HepG2 (cell line): Measurements from ENCODE around the gene C2. TPM values are rescaled to one million over a fixed set of nuclear protein-coding genes. Genes with fewer than 3 reads are reported as not detected.
A peak's percentile ranks its signal among the peaks of the same experiment; 100 is the strongest.

Experiments used
- SPEN ChIP-seq: sonication (generic); formaldehyde crosslinking; IDR thresholded peaks from 2 replicates; pipeline ENCODE4 v1.5.1; 2020; ENCODE audit warnings: low read depth, mild to moderate bottlenecking, missing genetic modification reagents
- ZFP36L1 ChIP-seq: sonication (generic); formaldehyde crosslinking; IDR thresholded peaks from 2 replicates; pipeline ENCODE4 v1.8.0; 2022; ENCODE audit warnings: mild to moderate bottlenecking, missing genetic modification reagents, moderate library complexity
- ZNF546 ChIP-seq: sonication (generic); formaldehyde crosslinking; conservative IDR thresholded peaks from 2 replicates; pipeline ENCODE4 v1.8.1; 2023; ENCODE audit warnings: mild to moderate bottlenecking, missing genetic modification reagents
- ZNF891 ChIP-seq: sonication (generic); formaldehyde crosslinking; IDR thresholded peaks from 2 replicates; pipeline ENCODE4 v1.5.0; 2020; ENCODE audit warnings: mild to moderate bottlenecking, missing genetic modification reagents
- polyA plus RNA-seq, 8 experiments: library from polyadenylated mRNA; depleted of rRNA in 3 of 8; stranded (reverse) in 7 of 8; unstranded in 1 of 8; fragments of >200 nt; fragmentation: Illumina TruSeq in 4 of 8; extraction: Trizol in 4 of 8; gene quantifications; 2 replicates each; pipeline versions ENCODE4 v1.2.1 to v1.2.3, GENCODE V29; 2011 to 2016; ENCODE audit warnings: low read depth in 4 of 8, missing spikeins in 1 of 8, mixed read lengths in 1 of 8; ENCODE audit not compliant: insufficient read depth in 1 of 8
- total RNA-seq, 5 experiments: library from RNA; depleted of rRNA; stranded (reverse); fragments of >200 nt; fragmentation: Illumina TruSeq; extraction: Trizol; gene quantifications; 2 replicates each; pipeline ENCODE4 v1.2.3, GENCODE V29; 2016; ENCODE audit warnings: low read depth in 1 of 5
- TF ChIP-seq, protein P1 (sequence below): sonication (generic); formaldehyde crosslinking; IDR thresholded peaks from 2 replicates; pipeline ENCODE4; 2020; ENCODE audit warnings: missing genetic modification reagents, mild to moderate bottlenecking, borderline replicate concordance
- TF ChIP-seq, protein P2 (sequence below): sonication (generic); formaldehyde crosslinking; IDR thresholded peaks from 2 replicates; pipeline ENCODE4 v1.5.1; 2020; ENCODE audit warnings: mild to moderate bottlenecking, moderate library complexity, missing genetic modification reagents
- TF ChIP-seq, protein P3 (sequence below): sonication (generic); formaldehyde crosslinking; IDR thresholded peaks from 2 replicates; pipeline ENCODE4 v1.4.0; 2020; ENCODE audit warnings: missing genetic modification reagents, mild to moderate bottlenecking, borderline replicate concordance
- TF ChIP-seq, protein P4 (sequence below): IDR thresholded peaks from 2 replicates; pipeline ENCODE4 v1.6.1; 2016; ENCODE audit warnings: missing compliant biosample characterization, missing genetic modification reagents, borderline replicate concordance
- TF ChIP-seq, protein P5 (sequence below): sonication (generic); formaldehyde crosslinking; IDR thresholded peaks from 2 replicates; pipeline ENCODE4 v1.4.0; 2020; ENCODE audit warnings: missing genetic modification reagents, mild to moderate bottlenecking, borderline replicate concordance
- TF ChIP-seq, protein P6 (sequence below): IDR thresholded peaks from 2 replicates; pipeline ENCODE4 v1.4.0; 2020; ENCODE audit warnings: mild to moderate bottlenecking, missing genetic modification reagents

The C2 gene
- total and polyA plus RNA-seq, 2 of the 13 experiments (the other 11 are each of a cell fraction or from before 2014, with no cell fraction given): 165 to 307 TPM

DNA sequence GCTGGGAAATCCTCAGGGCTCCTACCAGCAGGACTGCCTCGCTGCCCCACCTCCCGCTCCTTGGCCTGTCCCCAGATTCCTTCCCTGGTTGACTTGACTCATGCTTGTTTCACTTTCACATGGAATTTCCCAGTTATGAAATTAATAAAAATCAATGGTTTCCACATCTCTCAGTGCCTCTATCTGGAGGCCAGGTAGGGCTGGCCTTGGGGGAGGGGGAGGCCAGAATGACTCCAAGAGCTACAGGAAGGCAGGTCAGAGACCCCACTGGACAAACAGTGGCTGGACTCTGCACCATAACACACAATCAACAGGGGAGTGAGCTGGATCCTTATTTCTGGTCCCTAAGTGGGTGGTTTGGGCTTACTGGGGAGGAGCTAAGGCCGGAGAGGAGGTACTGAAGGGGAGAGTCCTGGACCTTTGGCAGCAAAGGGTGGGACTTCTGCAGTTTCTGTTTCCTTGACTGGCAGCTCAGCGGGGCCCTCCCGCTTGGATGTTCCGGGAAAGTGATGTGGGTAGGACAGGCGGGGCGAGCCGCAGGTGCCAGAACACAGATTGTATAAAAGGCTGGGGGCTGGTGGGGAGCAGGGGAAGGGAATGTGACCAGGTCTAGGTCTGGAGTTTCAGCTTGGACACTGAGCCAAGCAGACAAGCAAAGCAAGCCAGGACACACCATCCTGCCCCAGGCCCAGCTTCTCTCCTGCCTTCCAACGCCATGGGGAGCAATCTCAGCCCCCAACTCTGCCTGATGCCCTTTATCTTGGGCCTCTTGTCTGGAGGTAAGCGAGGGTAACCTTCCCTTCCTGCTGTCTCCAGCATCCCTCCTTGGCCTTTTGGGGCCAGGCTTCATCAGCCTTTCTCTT is 18.2 kb downstream of the C2 start, which contains the start of gene CFB (continued):
- TF ChIP-seq, protein P1, sequence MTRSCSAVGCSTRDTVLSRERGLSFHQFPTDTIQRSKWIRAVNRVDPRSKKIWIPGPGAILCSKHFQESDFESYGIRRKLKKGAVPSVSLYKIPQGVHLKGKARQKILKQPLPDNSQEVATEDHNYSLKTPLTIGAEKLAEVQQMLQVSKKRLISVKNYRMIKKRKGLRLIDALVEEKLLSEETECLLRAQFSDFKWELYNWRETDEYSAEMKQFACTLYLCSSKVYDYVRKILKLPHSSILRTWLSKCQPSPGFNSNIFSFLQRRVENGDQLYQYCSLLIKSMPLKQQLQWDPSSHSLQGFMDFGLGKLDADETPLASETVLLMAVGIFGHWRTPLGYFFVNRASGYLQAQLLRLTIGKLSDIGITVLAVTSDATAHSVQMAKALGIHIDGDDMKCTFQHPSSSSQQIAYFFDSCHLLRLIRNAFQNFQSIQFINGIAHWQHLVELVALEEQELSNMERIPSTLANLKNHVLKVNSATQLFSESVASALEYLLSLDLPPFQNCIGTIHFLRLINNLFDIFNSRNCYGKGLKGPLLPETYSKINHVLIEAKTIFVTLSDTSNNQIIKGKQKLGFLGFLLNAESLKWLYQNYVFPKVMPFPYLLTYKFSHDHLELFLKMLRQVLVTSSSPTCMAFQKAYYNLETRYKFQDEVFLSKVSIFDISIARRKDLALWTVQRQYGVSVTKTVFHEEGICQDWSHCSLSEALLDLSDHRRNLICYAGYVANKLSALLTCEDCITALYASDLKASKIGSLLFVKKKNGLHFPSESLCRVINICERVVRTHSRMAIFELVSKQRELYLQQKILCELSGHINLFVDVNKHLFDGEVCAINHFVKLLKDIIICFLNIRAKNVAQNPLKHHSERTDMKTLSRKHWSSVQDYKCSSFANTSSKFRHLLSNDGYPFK (CRISPR knock-in tag): no peak
- TF ChIP-seq, protein P2, sequence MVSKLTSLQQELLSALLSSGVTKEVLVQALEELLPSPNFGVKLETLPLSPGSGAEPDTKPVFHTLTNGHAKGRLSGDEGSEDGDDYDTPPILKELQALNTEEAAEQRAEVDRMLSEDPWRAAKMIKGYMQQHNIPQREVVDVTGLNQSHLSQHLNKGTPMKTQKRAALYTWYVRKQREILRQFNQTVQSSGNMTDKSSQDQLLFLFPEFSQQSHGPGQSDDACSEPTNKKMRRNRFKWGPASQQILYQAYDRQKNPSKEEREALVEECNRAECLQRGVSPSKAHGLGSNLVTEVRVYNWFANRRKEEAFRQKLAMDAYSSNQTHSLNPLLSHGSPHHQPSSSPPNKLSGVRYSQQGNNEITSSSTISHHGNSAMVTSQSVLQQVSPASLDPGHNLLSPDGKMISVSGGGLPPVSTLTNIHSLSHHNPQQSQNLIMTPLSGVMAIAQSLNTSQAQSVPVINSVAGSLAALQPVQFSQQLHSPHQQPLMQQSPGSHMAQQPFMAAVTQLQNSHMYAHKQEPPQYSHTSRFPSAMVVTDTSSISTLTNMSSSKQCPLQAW: peak; percentile 78
- TF ChIP-seq ZNF546 (CRISPR knock-in tag) (no peak), ZFP36L1 (CRISPR knock-in tag) (peak; percentile 93; the same call in 1 of the 2 replicates), ZNF891 (CRISPR knock-in tag) (peak; percentile 24; the same call in 1 of the 2 replicates), SPEN (CRISPR knock-in tag) (peak; percentile 73)
- TF ChIP-seq, protein P3, sequence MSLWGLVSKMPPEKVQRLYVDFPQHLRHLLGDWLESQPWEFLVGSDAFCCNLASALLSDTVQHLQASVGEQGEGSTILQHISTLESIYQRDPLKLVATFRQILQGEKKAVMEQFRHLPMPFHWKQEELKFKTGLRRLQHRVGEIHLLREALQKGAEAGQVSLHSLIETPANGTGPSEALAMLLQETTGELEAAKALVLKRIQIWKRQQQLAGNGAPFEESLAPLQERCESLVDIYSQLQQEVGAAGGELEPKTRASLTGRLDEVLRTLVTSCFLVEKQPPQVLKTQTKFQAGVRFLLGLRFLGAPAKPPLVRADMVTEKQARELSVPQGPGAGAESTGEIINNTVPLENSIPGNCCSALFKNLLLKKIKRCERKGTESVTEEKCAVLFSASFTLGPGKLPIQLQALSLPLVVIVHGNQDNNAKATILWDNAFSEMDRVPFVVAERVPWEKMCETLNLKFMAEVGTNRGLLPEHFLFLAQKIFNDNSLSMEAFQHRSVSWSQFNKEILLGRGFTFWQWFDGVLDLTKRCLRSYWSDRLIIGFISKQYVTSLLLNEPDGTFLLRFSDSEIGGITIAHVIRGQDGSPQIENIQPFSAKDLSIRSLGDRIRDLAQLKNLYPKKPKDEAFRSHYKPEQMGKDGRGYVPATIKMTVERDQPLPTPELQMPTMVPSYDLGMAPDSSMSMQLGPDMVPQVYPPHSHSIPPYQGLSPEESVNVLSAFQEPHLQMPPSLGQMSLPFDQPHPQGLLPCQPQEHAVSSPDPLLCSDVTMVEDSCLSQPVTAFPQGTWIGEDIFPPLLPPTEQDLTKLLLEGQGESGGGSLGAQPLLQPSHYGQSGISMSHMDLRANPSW (CRISPR knock-in tag): peak; percentile 93; the same call in 1 of the 2 replicates
- TF ChIP-seq, protein P4, sequence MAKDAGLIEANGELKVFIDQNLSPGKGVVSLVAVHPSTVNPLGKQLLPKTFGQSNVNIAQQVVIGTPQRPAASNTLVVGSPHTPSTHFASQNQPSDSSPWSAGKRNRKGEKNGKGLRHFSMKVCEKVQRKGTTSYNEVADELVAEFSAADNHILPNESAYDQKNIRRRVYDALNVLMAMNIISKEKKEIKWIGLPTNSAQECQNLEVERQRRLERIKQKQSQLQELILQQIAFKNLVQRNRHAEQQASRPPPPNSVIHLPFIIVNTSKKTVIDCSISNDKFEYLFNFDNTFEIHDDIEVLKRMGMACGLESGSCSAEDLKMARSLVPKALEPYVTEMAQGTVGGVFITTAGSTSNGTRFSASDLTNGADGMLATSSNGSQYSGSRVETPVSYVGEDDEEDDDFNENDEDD (CRISPR knock-in tag): peak; percentile 36; the same call in 1 of the 2 replicates
- TF ChIP-seq, protein P5, sequence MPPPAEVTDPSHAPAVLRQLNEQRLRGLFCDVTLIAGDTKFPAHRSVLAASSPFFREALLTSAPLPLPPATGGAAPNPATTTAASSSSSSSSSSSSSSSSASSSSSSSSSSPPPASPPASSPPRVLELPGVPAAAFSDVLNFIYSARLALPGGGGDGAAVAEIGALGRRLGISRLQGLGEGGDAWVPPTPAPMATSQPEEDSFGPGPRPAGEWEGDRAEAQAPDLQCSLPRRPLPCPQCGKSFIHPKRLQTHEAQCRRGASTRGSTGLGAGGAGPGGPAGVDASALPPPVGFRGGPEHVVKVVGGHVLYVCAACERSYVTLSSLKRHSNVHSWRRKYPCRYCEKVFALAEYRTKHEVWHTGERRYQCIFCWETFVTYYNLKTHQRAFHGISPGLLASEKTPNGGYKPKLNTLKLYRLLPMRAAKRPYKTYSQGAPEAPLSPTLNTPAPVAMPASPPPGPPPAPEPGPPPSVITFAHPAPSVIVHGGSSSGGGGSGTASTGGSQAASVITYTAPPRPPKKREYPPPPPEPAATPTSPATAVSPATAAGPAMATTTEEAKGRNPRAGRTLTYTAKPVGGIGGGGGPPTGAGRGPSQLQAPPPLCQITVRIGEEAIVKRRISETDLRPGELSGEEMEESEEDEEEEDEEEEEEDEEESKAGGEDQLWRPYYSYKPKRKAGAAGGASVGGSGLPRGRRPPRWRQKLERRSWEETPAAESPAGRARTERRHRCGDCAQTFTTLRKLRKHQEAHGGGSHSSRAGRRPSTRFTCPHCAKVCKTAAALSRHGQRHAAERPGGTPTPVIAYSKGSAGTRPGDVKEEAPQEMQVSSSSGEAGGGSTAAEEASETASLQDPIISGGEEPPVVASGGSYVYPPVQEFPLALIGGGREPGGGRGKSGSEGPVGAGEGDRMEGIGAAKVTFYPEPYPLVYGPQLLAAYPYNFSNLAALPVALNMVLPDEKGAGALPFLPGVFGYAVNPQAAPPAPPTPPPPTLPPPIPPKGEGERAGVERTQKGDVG (CRISPR knock-in tag): peak; percentile 95
- TF ChIP-seq, protein P6, sequence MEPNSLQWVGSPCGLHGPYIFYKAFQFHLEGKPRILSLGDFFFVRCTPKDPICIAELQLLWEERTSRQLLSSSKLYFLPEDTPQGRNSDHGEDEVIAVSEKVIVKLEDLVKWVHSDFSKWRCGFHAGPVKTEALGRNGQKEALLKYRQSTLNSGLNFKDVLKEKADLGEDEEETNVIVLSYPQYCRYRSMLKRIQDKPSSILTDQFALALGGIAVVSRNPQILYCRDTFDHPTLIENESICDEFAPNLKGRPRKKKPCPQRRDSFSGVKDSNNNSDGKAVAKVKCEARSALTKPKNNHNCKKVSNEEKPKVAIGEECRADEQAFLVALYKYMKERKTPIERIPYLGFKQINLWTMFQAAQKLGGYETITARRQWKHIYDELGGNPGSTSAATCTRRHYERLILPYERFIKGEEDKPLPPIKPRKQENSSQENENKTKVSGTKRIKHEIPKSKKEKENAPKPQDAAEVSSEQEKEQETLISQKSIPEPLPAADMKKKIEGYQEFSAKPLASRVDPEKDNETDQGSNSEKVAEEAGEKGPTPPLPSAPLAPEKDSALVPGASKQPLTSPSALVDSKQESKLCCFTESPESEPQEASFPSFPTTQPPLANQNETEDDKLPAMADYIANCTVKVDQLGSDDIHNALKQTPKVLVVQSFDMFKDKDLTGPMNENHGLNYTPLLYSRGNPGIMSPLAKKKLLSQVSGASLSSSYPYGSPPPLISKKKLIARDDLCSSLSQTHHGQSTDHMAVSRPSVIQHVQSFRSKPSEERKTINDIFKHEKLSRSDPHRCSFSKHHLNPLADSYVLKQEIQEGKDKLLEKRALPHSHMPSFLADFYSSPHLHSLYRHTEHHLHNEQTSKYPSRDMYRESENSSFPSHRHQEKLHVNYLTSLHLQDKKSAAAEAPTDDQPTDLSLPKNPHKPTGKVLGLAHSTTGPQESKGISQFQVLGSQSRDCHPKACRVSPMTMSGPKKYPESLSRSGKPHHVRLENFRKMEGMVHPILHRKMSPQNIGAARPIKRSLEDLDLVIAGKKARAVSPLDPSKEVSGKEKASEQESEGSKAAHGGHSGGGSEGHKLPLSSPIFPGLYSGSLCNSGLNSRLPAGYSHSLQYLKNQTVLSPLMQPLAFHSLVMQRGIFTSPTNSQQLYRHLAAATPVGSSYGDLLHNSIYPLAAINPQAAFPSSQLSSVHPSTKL (CRISPR knock-in tag): peak; percentile 91
